Measurements from ENCODE around the gene TEDC2. TPM values are rescaled to one million over a fixed set of nuclear protein-coding genes. Genes with fewer than 3 reads are reported as not detected.

Gene TEDC2
- total and polyA plus RNA-seq, 2 experiments from 2014 or later: 6.2 to 7.1 TPM

GRCh38 chr16:2511996-2512734 is 52.3 kb downstream of the TEDC2 start:
- Histone ChIP-seq H3K9me2 (replicated peaks; ENCODE audit: insufficient read depth) (no peaks in the 10 kb centered on the region), H2AFZ (no peak overlapping the region), H3K4me3 (no peak overlapping the region), H3K4me1 (ENCODE audit: insufficient read depth) (peaks cover 26% of the 10 kb centered on the region), H3K9me3 (ENCODE audit: low read depth) (no peaks in the 10 kb centered on the region), H3K36me3 (replicated peaks; ENCODE audit: insufficient read depth, low read depth) (no peaks in the 10 kb centered on the region), H3K27me3 (no peaks in the 10 kb centered on the region), H3K79me2 (peaks cover 34% of the 10 kb centered on the region), H4K20me1 (ENCODE audit: insufficient read depth, poor library complexity, severe bottlenecking) (peaks cover 29% of the 10 kb centered on the region), H3K27ac (peak overlapping the region; percentile 100), H3K4me2 (peak overlapping the region; percentile 98)
- WGBS (ENCODE audit: low lambda C conversion rate, missing lambda C conversion rate): 86% methylated on average over 17 of the region's 17 CpGs
- no peak for DNase-seq (ENCODE audit: low spot score)
- TF ChIP-seq CTCF (IDR thresholded peaks at IDR 0.05; ENCODE audit: poor library complexity): no peak
- TF ChIP-seq EZH2 (IDR thresholded peaks at IDR 0.05; ENCODE audit: borderline replicate concordance): no peak
- no peak for TF ChIP-seq EZH2phosphoT487 (IDR thresholded peaks at IDR 0.05; ENCODE audit: low read depth, severe bottlenecking, unreplicated experiment)

GRCh38 chr16:2512735-2513404 is 53.0 kb downstream of the TEDC2 start:
- peaks cover 41% of the 10 kb centered on the region for H3K79me2 ChIP-seq
- peak overlapping the region; percentile 100 for H3K27ac ChIP-seq
- peaks cover 29% of the 10 kb centered on the region for H3K4me1 ChIP-seq (ENCODE audit: insufficient read depth)
- no peak overlapping the region for H3K4me3 ChIP-seq
- DNase-seq (ENCODE audit: low spot score): no peak
- peak overlapping the region; percentile 98 for H3K4me2 ChIP-seq
- WGBS (ENCODE audit: low lambda C conversion rate, missing lambda C conversion rate): 41% methylated on average over 15 of the region's 15 CpGs
- no peaks in the 10 kb centered on the region for H3K9me3 ChIP-seq (ENCODE audit: low read depth)
- no peaks in the 10 kb centered on the region for H3K27me3 ChIP-seq
- TF ChIP-seq CTCF (IDR thresholded peaks at IDR 0.05; ENCODE audit: poor library complexity) (no peak), EZH2phosphoT487 (IDR thresholded peaks at IDR 0.05; ENCODE audit: low read depth, severe bottlenecking, unreplicated experiment) (no peak)
- H2AFZ ChIP-seq: peak overlapping the region; percentile 71
- H3K9me2 ChIP-seq (replicated peaks; ENCODE audit: insufficient read depth): no peaks in the 10 kb centered on the region
- peaks cover 36% of the 10 kb centered on the region for H4K20me1 ChIP-seq (ENCODE audit: insufficient read depth, poor library complexity, severe bottlenecking)
- no peaks in the 10 kb centered on the region for H3K36me3 ChIP-seq (replicated peaks; ENCODE audit: insufficient read depth, low read depth)

- Histone ChIP-seq H3K79me2 (peaks cover 49% of the 10 kb centered on the region), H3K36me3 (replicated peaks; ENCODE audit: insufficient read depth, low read depth) (no peaks in the 10 kb centered on the region), H3K27me3 (no peaks in the 10 kb centered on the region), H3K4me3 (peak within 1 kb of the TSS; percentile 99), H3K9me3 (ENCODE audit: low read depth) (no peaks in the 10 kb centered on the region), H3K4me1 (ENCODE audit: insufficient read depth) (peaks cover 29% of the 10 kb centered on the region), H3K27ac (peak within 1 kb of the TSS; percentile 100), H3K4me2 (peak within 1 kb of the TSS; percentile 98), H2AFZ (peak within 1 kb of the TSS; percentile 71), H4K20me1 (ENCODE audit: insufficient read depth, poor library complexity, severe bottlenecking) (peaks cover 44% of the 10 kb centered on the region), H3K9me2 (replicated peaks; ENCODE audit: insufficient read depth) (no peaks in the 10 kb centered on the region)
- under 1% methylated on average over 37 of the region's 122 CpGs for WGBS (ENCODE audit: low lambda C conversion rate, missing lambda C conversion rate)
- TF ChIP-seq CTCF (IDR thresholded peaks at IDR 0.05; ENCODE audit: poor library complexity) (no peak), EZH2 (IDR thresholded peaks at IDR 0.05; ENCODE audit: borderline replicate concordance) (no peak), EZH2phosphoT487 (IDR thresholded peaks at IDR 0.05; ENCODE audit: low read depth, severe bottlenecking, unreplicated experiment) (no peak)
- DNase-seq (ENCODE audit: low spot score): peak; percentile 98
Measured at GRCh38 chr16:2513405-2514332, 53.8 kb downstream of the TEDC2 start, which contains the start of gene ATP6V0C. Gene ATP6V0C (plus strand): TSS chr16:2513952. CDS start chr16:2514104, 152 bp downstream.

Small RNA genes lying within 50 kb of the gene (microRNA-seq; reads per million reads assigned to microRNA genes)
- gene MIR6767 (not detected), gene MIR6768 (1.3 reads per million)

Small RNA genes lying within 50 kb of the gene (small RNA-seq; reads per million reads assigned to genes)
- gene MIR6768: not detected

Other genes starting within 250 kb of the TEDC2 start
- gene BRICD5, start 249.2 kb upstream of the TEDC2 start, total RNA-seq: 3.3 and 9.9 TPM in 2 replicates
- gene BRICD5, start 249.2 kb upstream of the TEDC2 start, polyA plus RNA-seq: 6.2 and 14.8 TPM in 2 replicates
- gene PGP, start 245.3 kb upstream of the TEDC2 start, total RNA-seq: 20.6 and 24.8 TPM in 2 replicates
- 34.2 and 38.0 TPM in 2 replicates for gene PGP, start 245.3 kb upstream of the TEDC2 start, polyA plus RNA-seq
- gene E4F1, start 236.5 kb upstream of the TEDC2 start, total RNA-seq: 18.1 and 19.7 TPM in 2 replicates
- 15.5 and 28.4 TPM in 2 replicates for gene E4F1, start 236.5 kb upstream of the TEDC2 start, polyA plus RNA-seq
- 0.23 and 0.64 TPM in 2 replicates for gene DNASE1L2, start 223.7 kb upstream of the TEDC2 start, total RNA-seq
- gene DNASE1L2, start 223.7 kb upstream of the TEDC2 start, polyA plus RNA-seq: 0.27 and 0.80 TPM in 2 replicates
- gene ECI1, start 208.5 kb upstream of the TEDC2 start, total RNA-seq: 59.9 and 71.4 TPM in 2 replicates
- 133 and 156 TPM in 2 replicates for gene ECI1, start 208.5 kb upstream of the TEDC2 start, polyA plus RNA-seq
- gene RNPS1, start 192.0 kb upstream of the TEDC2 start, total RNA-seq: 107 and 128 TPM in 2 replicates
- gene RNPS1, start 192.0 kb upstream of the TEDC2 start, polyA plus RNA-seq: 198 and 211 TPM in 2 replicates
- gene ABCA3, start 119.4 kb upstream of the TEDC2 start, total RNA-seq: 1.5 and 1.8 TPM in 2 replicates
- gene ABCA3, start 119.4 kb upstream of the TEDC2 start, polyA plus RNA-seq: 0.94 and 4.9 TPM in 2 replicates
- gene CCNF, start 30.7 kb upstream of the TEDC2 start, total RNA-seq: 4.7 TPM in 2 replicates
- gene CCNF, start 30.7 kb upstream of the TEDC2 start, polyA plus RNA-seq: 4.3 and 6.5 TPM in 2 replicates
- gene NTN3, start 11.2 kb downstream of the TEDC2 start, total RNA-seq: 4.5 and 4.8 TPM in 2 replicates
- 1.1 and 2.4 TPM in 2 replicates for gene NTN3, start 11.2 kb downstream of the TEDC2 start, polyA plus RNA-seq
- gene TBC1D24, start 15.0 kb downstream of the TEDC2 start, total RNA-seq: 10.4 and 13.6 TPM in 2 replicates
- gene TBC1D24, start 15.0 kb downstream of the TEDC2 start, polyA plus RNA-seq: 8.3 and 10.9 TPM in 2 replicates
- 81.4 and 89.8 TPM in 2 replicates for gene ATP6V0C, start 53.8 kb downstream of the TEDC2 start, total RNA-seq
- 375 and 385 TPM in 2 replicates for gene ATP6V0C, start 53.8 kb downstream of the TEDC2 start, polyA plus RNA-seq
- gene AMDHD2, start 60.3 kb downstream of the TEDC2 start, total RNA-seq: 43.6 and 50.3 TPM in 2 replicates
- 70.8 and 77.0 TPM in 2 replicates for gene AMDHD2, start 60.3 kb downstream of the TEDC2 start, polyA plus RNA-seq
- not detected in 2 replicates for gene CEMP1, start 71.3 kb downstream of the TEDC2 start, total RNA-seq
- gene CEMP1, start 71.3 kb downstream of the TEDC2 start, polyA plus RNA-seq: 11.1 and 21.6 TPM in 2 replicates
- 29.8 and 34.5 TPM in 2 replicates for gene PDPK1, start 77.9 kb downstream of the TEDC2 start, total RNA-seq
- 23.6 and 27.1 TPM in 2 replicates for gene PDPK1, start 77.9 kb downstream of the TEDC2 start, polyA plus RNA-seq
- 22.7 and 31.5 TPM in 2 replicates for gene KCTD5, start 222.4 kb downstream of the TEDC2 start, total RNA-seq
- gene KCTD5, start 222.4 kb downstream of the TEDC2 start, polyA plus RNA-seq: 24.5 and 32.2 TPM in 2 replicates

All from hepatocyte (in vitro differentiated cells).